Cardiac muscle cell (in vitro differentiated cells and primary cell): ENCODE measurements around the gene ASB7. TPM values are rescaled to one million over a fixed set of nuclear protein-coding genes. Genes with fewer than 3 reads are reported as not detected.

Experiments used
- DNase-seq, 2 donors: peaks; one replicate each; pipeline versions ENCODE4 v3.0.0 to v3.0.0-alpha.2; 2010 to 2017; ENCODE audit warnings: low read depth in 1 of 2, low spot score in 1 of 2
- H3K27ac ChIP-seq: fragments of 200-600 bp; sonication (generic); 2 replicates; pipeline ENCODE4 v1.5.1; 2016
- H3K27me3 ChIP-seq: fragments of 200-600 bp; sonication (generic); 2 replicates; pipeline ENCODE4 v1.6.0; 2016; ENCODE audit warnings: control low read depth
- H3K36me3 ChIP-seq: fragments of 200-600 bp; sonication (generic); 2 replicates; pipeline ENCODE4 v1.5.1; 2016; ENCODE audit warnings: control low read depth
- H3K4me1 ChIP-seq: fragments of 200-600 bp; sonication (generic); 2 replicates; pipeline ENCODE4 v1.8.1; 2017; ENCODE audit warnings: low read depth, mild to moderate bottlenecking, mixed run types
- H3K4me3 ChIP-seq: fragments of 200-600 bp; sonication (generic); 2 replicates; pipeline ENCODE4 v1.5.1; 2016; ENCODE audit warnings: mild to moderate bottlenecking
- H3K9me3 ChIP-seq: fragments of 200-600 bp; sonication (generic); 2 replicates; pipeline ENCODE4 v1.5.1; 2017; ENCODE audit warnings: low read depth, mild to moderate bottlenecking, control low read depth
- polyA plus RNA-seq: library from polyadenylated mRNA; unstranded; fragments of >200 nt; fragmentation: Nextera tagmentation; extraction: Ambion mirVana; gene quantifications from 2 replicates; pipeline ENCODE4 v1.2.1, GENCODE V29; 2016
- total RNA-seq: library from RNA; depleted of rRNA; stranded (reverse); fragments of >200 nt; gene quantifications from 2 replicates; pipeline ENCODE4 v1.2.3, GENCODE V29; 2016
- TF ChIP-seq, protein P1 (sequence below): IDR thresholded peaks from 2 replicates; pipeline ENCODE4 v1.5.1; 2012; ENCODE audit warnings: low read depth, mild to moderate bottlenecking, low read length

ASB7 gene
- total and polyA plus RNA-seq, 2 experiments from 2014 or later, result 6.8 to 19.2 TPM

DNA sequence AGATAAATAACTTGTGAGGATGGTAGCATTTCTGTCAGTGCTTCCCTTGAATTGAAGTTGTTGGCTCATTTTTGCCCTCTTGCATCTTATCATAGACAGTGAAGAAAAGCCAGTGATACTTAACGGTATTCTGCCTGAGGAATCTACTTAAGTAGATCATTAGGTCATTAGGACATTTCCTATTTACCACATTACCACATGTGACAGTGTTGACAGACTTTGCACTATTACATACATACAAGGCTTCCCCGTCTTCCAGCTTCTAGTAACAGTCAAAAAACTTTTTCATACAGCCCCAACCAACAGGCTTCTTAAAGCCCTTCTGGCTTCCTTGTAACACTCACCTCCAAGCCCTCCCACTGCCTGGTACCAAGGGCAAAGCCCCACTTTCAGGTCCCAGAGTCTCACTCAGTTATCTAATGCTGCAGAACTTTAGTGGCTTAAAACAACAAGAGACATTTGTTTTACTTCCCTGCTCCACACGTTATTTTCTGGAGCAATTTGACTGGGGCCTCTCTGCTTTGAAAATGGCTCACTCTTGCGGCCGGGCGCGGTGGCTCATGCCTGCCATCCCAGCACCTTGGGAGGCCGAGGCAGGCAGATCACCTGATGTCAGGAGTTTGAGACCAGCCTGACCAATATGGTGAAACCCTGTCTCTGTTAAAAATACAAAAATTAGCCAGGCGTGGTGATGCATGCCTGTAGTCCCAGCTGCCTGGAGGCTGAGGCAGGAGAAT is 40.0 kb downstream of the ASB7 start:
- Histone ChIP-seq H3K27me3 (no peaks in the 10 kb centered on the region), H3K9me3 (no peaks in the 10 kb centered on the region), H3K4me1 (peaks cover 5% of the 10 kb centered on the region), H3K36me3 (no peaks in the 10 kb centered on the region), H3K4me3 (no peak overlapping the region), H3K27ac (no peak overlapping the region)
- DNase-seq, result peak in 1 of 2 donors; percentile 35
- TF ChIP-seq, protein P1, sequence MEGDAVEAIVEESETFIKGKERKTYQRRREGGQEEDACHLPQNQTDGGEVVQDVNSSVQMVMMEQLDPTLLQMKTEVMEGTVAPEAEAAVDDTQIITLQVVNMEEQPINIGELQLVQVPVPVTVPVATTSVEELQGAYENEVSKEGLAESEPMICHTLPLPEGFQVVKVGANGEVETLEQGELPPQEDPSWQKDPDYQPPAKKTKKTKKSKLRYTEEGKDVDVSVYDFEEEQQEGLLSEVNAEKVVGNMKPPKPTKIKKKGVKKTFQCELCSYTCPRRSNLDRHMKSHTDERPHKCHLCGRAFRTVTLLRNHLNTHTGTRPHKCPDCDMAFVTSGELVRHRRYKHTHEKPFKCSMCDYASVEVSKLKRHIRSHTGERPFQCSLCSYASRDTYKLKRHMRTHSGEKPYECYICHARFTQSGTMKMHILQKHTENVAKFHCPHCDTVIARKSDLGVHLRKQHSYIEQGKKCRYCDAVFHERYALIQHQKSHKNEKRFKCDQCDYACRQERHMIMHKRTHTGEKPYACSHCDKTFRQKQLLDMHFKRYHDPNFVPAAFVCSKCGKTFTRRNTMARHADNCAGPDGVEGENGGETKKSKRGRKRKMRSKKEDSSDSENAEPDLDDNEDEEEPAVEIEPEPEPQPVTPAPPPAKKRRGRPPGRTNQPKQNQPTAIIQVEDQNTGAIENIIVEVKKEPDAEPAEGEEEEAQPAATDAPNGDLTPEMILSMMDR, result no peak

DNA sequence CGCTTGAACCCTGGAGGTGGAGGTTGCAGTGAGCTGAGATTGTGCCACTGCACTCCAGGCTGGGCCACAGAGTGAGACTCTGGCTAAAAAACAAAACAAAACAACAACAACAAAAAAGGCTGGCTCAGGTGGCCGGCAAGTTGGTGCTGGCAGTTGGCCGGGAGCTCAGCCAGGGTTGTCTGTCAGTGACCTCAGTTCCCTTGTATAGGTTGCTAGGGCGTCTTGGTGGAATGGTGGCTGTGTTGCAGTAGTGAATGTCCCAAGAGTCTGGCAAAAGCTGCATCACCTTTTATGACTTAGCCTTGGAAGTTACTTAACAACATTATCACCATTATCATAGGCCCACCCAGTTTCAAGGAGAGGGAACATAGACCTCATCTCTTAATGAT is 40.6 kb downstream of the ASB7 start:
- peaks cover 5% of the 10 kb centered on the region for H3K4me1 ChIP-seq
- H3K4me3 ChIP-seq, result no peak overlapping the region
- DNase-seq, result no peak
- TF ChIP-seq, protein P1, result no peak
- no peak overlapping the region for H3K27ac ChIP-seq
- H3K27me3 ChIP-seq, result no peaks in the 10 kb centered on the region
- no peaks in the 10 kb centered on the region for H3K9me3 ChIP-seq
- no peaks in the 10 kb centered on the region for H3K36me3 ChIP-seq

DNA sequence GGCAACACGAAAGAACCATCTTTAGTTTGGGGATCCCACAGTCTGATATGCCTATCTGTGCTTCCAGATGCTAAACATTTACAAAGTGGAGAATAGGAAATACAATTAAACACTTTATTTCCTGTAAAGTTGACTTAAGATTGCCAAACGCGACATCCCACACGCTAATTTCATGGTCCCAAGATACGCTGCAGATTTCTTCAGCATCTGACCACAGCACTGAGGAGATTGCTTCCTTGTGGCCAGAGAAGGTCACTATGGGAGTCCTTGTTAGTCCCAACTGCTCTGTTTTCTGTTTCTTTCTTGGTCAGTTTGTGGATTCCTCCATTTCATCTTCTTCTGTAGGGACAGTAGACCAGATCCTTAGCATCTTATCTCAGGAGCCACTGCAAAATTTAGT is 43.3 kb downstream of the ASB7 start:
- no peaks in the 10 kb centered on the region for H3K9me3 ChIP-seq
- TF ChIP-seq, protein P1, result no peak
- no peaks in the 10 kb centered on the region for H3K36me3 ChIP-seq
- no peak overlapping the region for H3K27ac ChIP-seq
- peaks cover 5% of the 10 kb centered on the region for H3K4me1 ChIP-seq
- DNase-seq, result no peak
- H3K27me3 ChIP-seq, result no peaks in the 10 kb centered on the region
- H3K4me3 ChIP-seq, result no peak overlapping the region

DNA sequence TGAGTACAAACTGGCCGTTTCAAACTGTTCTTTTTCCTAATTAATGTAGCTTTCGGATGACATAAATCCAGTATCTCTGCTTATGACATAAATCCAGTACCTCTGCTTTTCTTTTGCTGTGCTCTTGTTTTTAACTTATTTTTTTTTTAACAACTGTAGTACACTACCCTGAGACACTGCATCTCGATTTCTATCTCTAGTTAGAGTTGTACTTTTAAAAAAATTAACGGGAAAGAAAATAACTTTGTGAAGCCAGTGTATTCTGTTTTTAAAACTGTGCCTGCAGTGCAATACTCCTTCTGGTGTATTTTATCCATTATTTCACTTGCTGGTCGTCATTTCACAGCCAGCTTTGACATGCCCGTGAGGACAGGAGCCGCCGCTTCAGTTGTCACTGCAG is 46.6 kb downstream of the ASB7 start:
- Histone ChIP-seq H3K27me3 (no peaks in the 10 kb centered on the region), H3K4me3 (no peak overlapping the region), H3K36me3 (no peaks in the 10 kb centered on the region), H3K9me3 (no peaks in the 10 kb centered on the region), H3K27ac (no peak overlapping the region), H3K4me1 (peaks cover 5% of the 10 kb centered on the region)
- DNase-seq, result no peak
- TF ChIP-seq, protein P1, result no peak

DNA sequence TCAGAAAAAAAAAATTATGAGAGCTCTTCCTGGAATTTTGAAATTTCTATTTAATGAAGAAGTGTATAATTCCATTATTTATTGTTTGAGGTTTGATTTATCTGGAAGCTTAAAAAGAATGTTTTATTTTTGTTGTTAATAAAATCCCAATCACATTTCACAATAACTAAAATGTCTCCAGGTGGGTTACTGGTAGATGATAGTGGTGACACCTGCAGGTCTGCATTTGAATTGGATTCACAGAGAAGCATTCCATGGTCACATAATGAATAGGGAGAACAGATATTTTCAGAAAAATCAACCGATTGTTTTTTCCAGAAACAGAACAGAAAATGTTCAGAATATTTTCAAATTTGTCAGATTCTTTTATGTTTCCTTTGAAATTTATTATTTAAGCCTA is 48.3 kb downstream of the ASB7 start:
- Histone ChIP-seq H3K27ac (no peak overlapping the region), H3K27me3 (no peaks in the 10 kb centered on the region)
- no peak for DNase-seq

More for the DNA sequence above, 48.3 kb downstream of the ASB7 start:
- TF ChIP-seq, protein P1, result no peak
- H3K4me3 ChIP-seq, result no peak overlapping the region
- peaks cover 5% of the 10 kb centered on the region for H3K4me1 ChIP-seq
- H3K36me3 ChIP-seq, result no peaks in the 10 kb centered on the region
- no peaks in the 10 kb centered on the region for H3K9me3 ChIP-seq
